MM.1S (cell line): Measurements from ENCODE around the gene DENND1A.

ENCODE experiments used
- DNase-seq: peaks from one replicate; pipeline ENCODE4 v3.0.0-alpha.2; 2015
- H2AFZ ChIP-seq: fragments of 300-600 bp; sonication (generic); 2 replicates; pipeline ENCODE4 v1.6.0; 2016; ENCODE audit warnings: antibody characterized with exemption, low read length
- H3F3A ChIP-seq: fragments of 300-600 bp; sonication (generic); 2 replicates; pipeline ENCODE4 v1.6.1; 2016; ENCODE audit warnings: mild to moderate bottlenecking, antibody characterized with exemption, low read length, moderate library complexity, mixed read lengths; ENCODE audit not compliant: insufficient read depth
- H3K27ac ChIP-seq: fragments of 300-600 bp; sonication (generic); 2 replicates; pipeline ENCODE4 v1.5.1; 2016; ENCODE audit warnings: mild to moderate bottlenecking, low read length
- H3K27me3 ChIP-seq: fragments of 300-600 bp; sonication (generic); replicated peaks from 2 replicates; pipeline ENCODE4 v1.6.0; 2016; ENCODE audit warnings: low read length; ENCODE audit not compliant: insufficient read depth
- H3K36me3 ChIP-seq: fragments of 300-600 bp; sonication (generic); replicated peaks from 2 replicates; pipeline ENCODE4 v1.6.1; 2016; ENCODE audit warnings: mild to moderate bottlenecking, low read length, mixed read lengths; ENCODE audit not compliant: insufficient read depth
- H3K4me1 ChIP-seq: fragments of 300-600 bp; sonication (generic); 2 replicates; pipeline ENCODE4 v1.6.1; 2016; ENCODE audit warnings: low read length, mixed read lengths
- H3K4me2 ChIP-seq: fragments of 300-600 bp; sonication (generic); 2 replicates; pipeline ENCODE4 v1.6.0; 2016; ENCODE audit warnings: low read depth, low read length
- H3K4me3 ChIP-seq: fragments of 300-600 bp; sonication (generic); 2 replicates; pipeline ENCODE4 v1.5.1; 2016; ENCODE audit warnings: low read length, mixed read lengths
- H3K79me2 ChIP-seq: fragments of 300-600 bp; sonication (generic); 2 replicates; pipeline ENCODE4 v1.6.1; 2016; ENCODE audit warnings: mixed run types, low read length, mixed read lengths
- H3K9ac ChIP-seq: fragments of 300-600 bp; sonication (generic); 2 replicates; pipeline ENCODE4 v1.6.1; 2016; ENCODE audit warnings: low read length, mixed read lengths
- H3K9me2 ChIP-seq: fragments of 300-600 bp; sonication (generic); replicated peaks from 2 replicates; pipeline ENCODE4 v1.6.1; 2016; ENCODE audit warnings: mild to moderate bottlenecking, low read length, mixed read lengths; ENCODE audit not compliant: insufficient read depth
- H3K9me3 ChIP-seq: fragments of 300-600 bp; sonication (generic); replicated peaks from 2 replicates; pipeline ENCODE4 v1.6.1; 2016; ENCODE audit warnings: mild to moderate bottlenecking, low read length, mixed read lengths; ENCODE audit not compliant: insufficient read depth
- H4K20me1 ChIP-seq: fragments of 300-600 bp; sonication (generic); 2 replicates; pipeline ENCODE4 v1.6.1; 2016; ENCODE audit warnings: mild to moderate bottlenecking, low read length, moderate library complexity, mixed read lengths; ENCODE audit not compliant: insufficient read depth
- EZH2 ChIP-seq: fragments of 300-600 bp; sonication (generic); optimal IDR thresholded peaks from 2 replicates; pipeline ENCODE3; 2017; ENCODE audit warnings: low read depth, mild to moderate bottlenecking, antibody characterized with exemption, low read length, mixed read lengths
- EZH2phosphoT487 ChIP-seq: fragments of 300-600 bp; sonication (generic); IDR thresholded peaks from 2 replicates; pipeline ENCODE4 v1.6.1; 2018; ENCODE audit warnings: antibody characterized with exemption, low read length
- TF ChIP-seq, protein P1 (sequence below): fragments of 300-600 bp; sonication (generic); IDR thresholded peaks from 2 replicates; pipeline ENCODE4 v1.5.1; 2016; ENCODE audit warnings: antibody characterized with exemption, low read length, mixed read lengths

Gene DENND1A

DNA sequence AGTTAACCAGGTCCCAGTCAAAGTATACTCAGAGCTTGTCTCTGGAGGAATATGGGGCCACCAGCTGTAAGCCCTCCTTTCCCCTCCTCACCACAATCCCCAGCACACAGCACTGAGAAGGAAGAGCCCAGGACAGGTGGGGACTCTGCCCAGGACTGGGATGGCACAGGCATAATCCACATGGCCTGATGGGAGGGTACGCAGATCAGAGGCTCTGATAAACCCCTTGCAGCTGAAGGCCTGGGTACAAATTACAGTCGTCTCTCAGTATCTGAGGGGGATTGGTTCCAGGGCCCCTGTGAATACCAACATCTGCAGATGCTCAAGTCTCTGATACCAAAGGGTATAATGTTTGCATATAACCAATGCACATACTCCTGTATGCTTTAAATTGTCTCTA, 328.1 kb downstream of the DENND1A start:
- TF ChIP-seq EZH2phosphoT487 = no peak
- TF ChIP-seq EZH2 = no peak
- TF ChIP-seq, protein P1, sequence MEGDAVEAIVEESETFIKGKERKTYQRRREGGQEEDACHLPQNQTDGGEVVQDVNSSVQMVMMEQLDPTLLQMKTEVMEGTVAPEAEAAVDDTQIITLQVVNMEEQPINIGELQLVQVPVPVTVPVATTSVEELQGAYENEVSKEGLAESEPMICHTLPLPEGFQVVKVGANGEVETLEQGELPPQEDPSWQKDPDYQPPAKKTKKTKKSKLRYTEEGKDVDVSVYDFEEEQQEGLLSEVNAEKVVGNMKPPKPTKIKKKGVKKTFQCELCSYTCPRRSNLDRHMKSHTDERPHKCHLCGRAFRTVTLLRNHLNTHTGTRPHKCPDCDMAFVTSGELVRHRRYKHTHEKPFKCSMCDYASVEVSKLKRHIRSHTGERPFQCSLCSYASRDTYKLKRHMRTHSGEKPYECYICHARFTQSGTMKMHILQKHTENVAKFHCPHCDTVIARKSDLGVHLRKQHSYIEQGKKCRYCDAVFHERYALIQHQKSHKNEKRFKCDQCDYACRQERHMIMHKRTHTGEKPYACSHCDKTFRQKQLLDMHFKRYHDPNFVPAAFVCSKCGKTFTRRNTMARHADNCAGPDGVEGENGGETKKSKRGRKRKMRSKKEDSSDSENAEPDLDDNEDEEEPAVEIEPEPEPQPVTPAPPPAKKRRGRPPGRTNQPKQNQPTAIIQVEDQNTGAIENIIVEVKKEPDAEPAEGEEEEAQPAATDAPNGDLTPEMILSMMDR = no peak
- Histone ChIP-seq H3K9ac (no peak overlapping the region), H3K27me3 (no peaks in the 10 kb centered on the region), H3K27ac (no peak overlapping the region), H3K4me3 (no peak overlapping the region), H3F3A (no peaks in the 10 kb centered on the region), H3K9me3 (no peaks in the 10 kb centered on the region), H4K20me1 (no peaks in the 10 kb centered on the region), H3K79me2 (no peaks in the 10 kb centered on the region), H3K4me1 (0 out of 2 replicates have a peak, but pooled peaks cover 4% of the 10 kb centered on the region), H3K36me3 (no peaks in the 10 kb centered on the region), H3K4me2 (no peak overlapping the region), H2AFZ (no peak overlapping the region), H3K9me2 (no peaks in the 10 kb centered on the region)
- DNase-seq = no peak

DNA sequence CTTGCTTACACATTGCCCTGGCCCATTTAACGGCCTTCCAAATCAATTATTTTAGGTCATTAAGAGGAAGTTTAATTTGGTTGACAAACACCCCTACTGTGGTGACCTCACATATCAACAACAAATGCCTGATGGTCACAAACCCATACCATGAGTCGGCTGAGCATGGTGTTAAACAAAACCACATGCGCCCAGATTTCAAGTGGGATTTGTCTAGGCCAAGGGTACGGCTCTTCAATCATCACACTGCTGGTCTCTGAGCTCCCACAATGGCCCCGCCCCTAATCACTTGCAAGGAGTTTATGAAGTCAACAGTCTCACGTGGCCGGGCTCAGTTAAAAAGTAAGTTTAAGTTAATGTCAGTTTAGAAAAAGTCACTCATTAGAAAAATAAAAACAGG, 330.1 kb downstream of the DENND1A start:
- no peaks in the 10 kb centered on the region for H4K20me1 ChIP-seq
- no peak overlapping the region for H3K4me3 ChIP-seq
- H3K4me1 ChIP-seq = no peaks in the 10 kb centered on the region
- H2AFZ ChIP-seq = no peak overlapping the region
- no peak overlapping the region for H3K9ac ChIP-seq
- no peak for TF ChIP-seq EZH2phosphoT487
- TF ChIP-seq EZH2 = no peak
- TF ChIP-seq, protein P1 = no peak
- H3K36me3 ChIP-seq = no peaks in the 10 kb centered on the region
- H3K27ac ChIP-seq = no peak overlapping the region
- H3K27me3 ChIP-seq = no peaks in the 10 kb centered on the region
- no peaks in the 10 kb centered on the region for H3K9me2 ChIP-seq
- no peak overlapping the region for H3K4me2 ChIP-seq
- H3K79me2 ChIP-seq = no peaks in the 10 kb centered on the region
- no peaks in the 10 kb centered on the region for H3F3A ChIP-seq
- H3K9me3 ChIP-seq = no peaks in the 10 kb centered on the region
- DNase-seq = no peak

DNA sequence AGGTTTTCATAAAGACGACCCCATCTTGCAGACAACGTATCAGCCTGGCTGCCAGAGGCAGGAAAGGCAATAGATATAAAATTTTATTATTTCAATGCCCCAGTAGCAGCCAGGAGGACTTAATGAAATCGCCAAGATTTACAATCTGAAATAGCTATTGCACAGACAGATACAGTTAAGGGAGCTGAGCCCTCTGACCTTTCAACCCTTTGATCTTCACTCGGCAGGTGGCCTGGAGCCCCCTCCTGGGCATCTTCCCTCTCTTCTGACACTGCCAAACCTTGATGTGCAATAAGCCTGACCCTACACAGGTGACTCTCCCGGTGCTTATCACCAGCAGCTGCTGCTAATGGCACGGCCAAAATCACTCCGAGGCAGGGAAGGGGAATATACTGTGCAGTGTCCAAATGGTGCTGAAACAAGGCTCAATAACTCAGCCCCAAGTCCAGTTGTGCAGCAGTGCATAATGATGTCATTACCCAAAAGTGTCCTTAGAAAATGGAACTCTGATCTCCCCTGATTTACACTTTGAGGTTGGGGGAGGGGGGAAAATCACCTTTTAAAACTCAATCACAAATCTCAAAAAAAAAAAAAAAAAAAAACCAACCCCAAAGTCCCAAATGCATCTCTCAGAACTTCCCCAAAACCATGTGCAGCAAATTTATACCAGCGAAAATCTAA, 331.9 kb downstream of the DENND1A start:
- no peaks in the 10 kb centered on the region for H3K9me2 ChIP-seq
- H3K4me2 ChIP-seq = no peak overlapping the region
- H3K9ac ChIP-seq = no peak overlapping the region
- no peaks in the 10 kb centered on the region for H3K79me2 ChIP-seq
- H3K27me3 ChIP-seq = no peaks in the 10 kb centered on the region
- H3K9me3 ChIP-seq = no peaks in the 10 kb centered on the region
- no peak for DNase-seq
- no peaks in the 10 kb centered on the region for H3F3A ChIP-seq
- H3K4me3 ChIP-seq = no peak overlapping the region
- H4K20me1 ChIP-seq = no peaks in the 10 kb centered on the region
- no peaks in the 10 kb centered on the region for H3K4me1 ChIP-seq
- H2AFZ ChIP-seq = no peak overlapping the region
- no peak for TF ChIP-seq EZH2phosphoT487
- TF ChIP-seq, protein P1 = no peak
- no peak for TF ChIP-seq EZH2
- no peaks in the 10 kb centered on the region for H3K36me3 ChIP-seq
- no peak overlapping the region for H3K27ac ChIP-seq
